RCC 7860 (cell line): ENCODE data around the gene DAG1.

ENCODE experiments used
- DNase-seq: peaks from one replicate; pipeline ENCODE4 v3.0.0-alpha.2; 2015; ENCODE audit warnings: low spot score
- FAIRE-seq: peaks from 2 replicates; lab custom pipeline; 2012; peaks lifted over from hg19 to GRCh38; lab: Jason Lieb, UNC

The DAG1 gene

GRCh38 chr3:49552087-49552486, 82.0 kb downstream of the DAG1 start:
- DNase-seq = no peak
- no peak for FAIRE-seq

GRCh38 chr3:49553324-49553691, 83.2 kb downstream of the DAG1 start:
- DNase-seq (no peak), FAIRE-seq (no peak)

- DNase-seq (peak; percentile 59), FAIRE-seq (no peak)
Observed at GRCh38 chr3:49553692-49554632, 83.9 kb downstream of the DAG1 start, which contains the start of gene BSN. TSS of gene BSN (plus strand) at chr3:49554477. CDS start at chr3:49554603, 126 bp downstream.

- FAIRE-seq (no peak), DNase-seq (no peak)
Observed at GRCh38 chr3:49554633-49555265, 84.7 kb downstream of the DAG1 start.

DNA sequence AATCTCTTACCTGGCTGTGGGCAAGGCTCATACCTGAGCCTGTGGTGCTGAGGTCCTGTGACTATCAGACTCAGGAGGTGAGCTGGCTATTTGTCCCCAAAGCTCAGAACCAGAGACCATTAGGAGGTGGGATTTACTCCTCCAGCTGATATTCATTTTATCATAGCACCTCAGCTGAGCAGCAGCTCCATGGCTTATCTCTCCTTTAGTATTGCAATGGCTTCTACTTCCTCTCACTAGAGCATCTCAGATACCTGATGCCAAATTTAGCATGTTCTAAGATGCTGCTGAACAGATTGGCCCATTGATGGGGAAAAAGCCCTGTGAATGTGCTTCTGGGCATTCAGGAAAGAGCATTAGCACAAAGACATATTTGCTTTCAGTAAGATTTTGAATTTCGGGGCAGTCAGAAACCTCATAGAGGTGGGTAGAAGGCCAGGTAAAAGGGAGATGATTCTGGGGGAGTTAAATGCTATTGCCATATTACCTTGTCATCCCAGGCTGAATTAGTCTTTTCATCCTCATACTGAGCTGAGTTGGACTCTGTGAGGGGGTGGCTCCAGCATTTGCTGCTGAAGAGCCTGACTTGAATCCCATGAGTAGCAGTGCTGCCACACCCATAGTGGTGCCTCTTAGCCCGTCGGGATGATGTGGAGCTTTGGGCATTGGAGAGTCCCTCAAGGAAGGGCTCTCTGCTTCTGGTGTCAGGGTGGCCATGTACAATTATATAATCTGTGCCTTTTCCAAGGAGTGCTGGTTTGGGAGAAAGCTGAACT, 86.6 kb downstream of the DAG1 start:
- DNase-seq (no peak), FAIRE-seq (no peak)

- FAIRE-seq (no peak), DNase-seq (no peak)
Observed at GRCh38 chr3:49563040-49563578, 93.0 kb downstream of the DAG1 start.

- DNase-seq = no peak
- no peak for FAIRE-seq
Observed at GRCh38 chr3:49563766-49564165, 93.7 kb downstream of the DAG1 start.

DNA sequence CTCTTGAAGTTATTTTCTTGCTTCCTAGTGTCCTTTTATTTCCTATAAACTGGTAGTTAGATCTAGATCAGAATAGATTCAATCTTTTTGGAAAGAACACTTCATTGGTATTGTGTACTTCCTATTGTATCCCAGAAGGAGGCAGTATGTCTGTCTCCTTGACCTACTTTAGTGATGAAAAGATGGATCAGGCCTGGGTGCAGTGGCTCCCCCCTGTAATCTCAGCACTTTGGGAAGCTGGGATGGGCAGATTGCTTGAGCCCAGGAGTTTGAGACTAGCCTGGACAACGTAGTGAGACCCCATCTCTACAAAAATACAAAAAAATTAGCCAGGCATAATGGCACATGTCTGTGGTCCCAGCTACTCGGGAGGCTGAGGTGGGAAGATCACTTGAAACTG, 96.2 kb downstream of the DAG1 start:
- FAIRE-seq (no peak), DNase-seq (no peak)

DNA sequence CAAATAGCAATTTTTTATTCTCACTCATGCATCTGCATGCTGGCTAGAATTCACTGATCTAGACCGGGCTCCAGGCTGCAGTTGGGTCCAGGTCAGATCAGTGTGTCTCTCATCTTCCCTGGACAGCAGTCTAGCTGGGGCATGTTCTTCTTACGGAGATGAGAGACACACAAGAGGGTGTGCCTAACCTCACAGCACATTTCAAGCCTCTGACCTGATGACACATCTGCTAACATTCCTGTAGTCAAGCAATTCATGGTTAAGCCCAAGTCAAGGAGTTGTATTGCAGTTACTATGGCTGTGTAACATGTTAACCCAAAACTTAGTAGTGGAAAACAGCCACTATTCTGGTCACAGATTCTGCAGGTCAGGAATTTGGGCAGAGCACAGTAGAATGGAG, 97.3 kb downstream of the DAG1 start:
- no peak for DNase-seq
- no peak for FAIRE-seq

GRCh38 chr3:49568965-49569364, 98.9 kb downstream of the DAG1 start:
- no peak for DNase-seq
- no peak for FAIRE-seq

DNA sequence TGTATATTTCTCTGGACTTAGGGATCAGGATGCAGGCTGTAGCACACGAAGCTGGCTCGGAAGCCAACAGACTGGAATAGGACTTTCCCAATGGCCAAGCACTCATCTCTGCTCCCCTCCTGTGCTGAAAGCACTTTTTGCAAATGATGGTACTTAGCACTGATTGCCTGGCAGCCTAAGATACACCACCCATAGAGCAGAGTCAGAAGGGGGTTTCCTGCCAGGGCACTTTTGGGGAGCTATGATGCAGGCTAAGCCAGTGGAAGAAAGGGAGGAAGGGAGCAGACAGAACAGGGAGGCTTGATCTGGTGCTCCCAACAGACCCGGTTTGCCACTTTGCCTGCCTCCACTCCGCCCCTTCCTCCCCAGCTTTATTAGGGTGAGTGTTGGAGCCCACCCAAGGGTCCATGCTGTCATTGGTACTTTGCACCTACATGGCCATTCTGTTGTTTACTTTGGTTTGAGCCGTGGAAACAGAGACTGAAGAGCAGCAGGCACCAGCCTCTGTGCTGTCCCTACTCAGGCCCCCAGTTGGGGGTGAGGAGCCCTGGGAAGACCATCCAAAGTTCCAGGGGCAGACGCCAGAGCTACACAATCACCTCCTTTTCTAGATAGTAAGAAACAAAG, 100.1 kb downstream of the DAG1 start:
- DNase-seq = no peak
- no peak for FAIRE-seq

DNA sequence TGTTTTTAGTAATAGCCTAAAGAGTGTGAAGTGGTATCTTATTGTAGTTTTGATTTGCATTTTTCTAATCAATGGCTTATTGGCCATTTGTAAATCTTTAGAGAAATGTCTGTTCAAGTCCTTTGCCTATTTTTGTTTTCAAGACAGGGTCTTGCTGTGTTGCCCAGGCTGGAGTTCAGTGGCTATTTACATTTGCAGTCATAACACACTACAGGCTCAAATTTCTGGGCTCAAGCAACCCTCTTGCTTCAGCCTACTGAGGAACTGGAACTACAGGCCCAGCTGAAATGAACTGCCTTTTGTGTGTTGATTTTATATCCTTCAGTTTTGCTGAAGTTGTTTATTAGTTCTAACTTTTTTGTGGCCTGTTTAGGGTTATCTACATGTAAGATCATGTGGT, 112.1 kb downstream of the DAG1 start:
- no peak for DNase-seq
- FAIRE-seq = no peak
